Naive B cell (primary cell): ENCODE data around the gene CD300LG. TPM values are rescaled to one million over a fixed set of nuclear protein-coding genes. Genes with fewer than 3 reads are reported as not detected.

Experiments
- ATAC-seq, 2 donors: fragments of 150-1000 bp; cut with Tn5 transposase; 2 replicates each; pipeline ENCODE4 v1.10.0; 2021; ENCODE audit warnings: low read depth in 2 of 2, mild to moderate bottlenecking in 2 of 2, moderate library complexity in 2 of 2
- DNase-seq: peaks from one replicate; pipeline ENCODE4 v3.0.0; 2022
- H3K27ac Mint-ChIP-seq, 6 donors: one replicate each; pipeline ENCODE4 v1.8.0; 2020 to 2022; ENCODE audit warnings: mild to moderate bottlenecking in 6 of 6, mixed read lengths in 6 of 6, moderate library complexity in 5 of 6, inconsistent platforms in 2 of 6
- H3K27me3 Mint-ChIP-seq, 3 donors: one replicate each; pipeline ENCODE4 v1.8.0; 2021 to 2022; ENCODE audit warnings: mixed read lengths in 3 of 3, mild to moderate bottlenecking in 1 of 3
- H3K36me3 Mint-ChIP-seq, 2 donors: one replicate each; pipeline ENCODE4 v1.8.0; 2020 to 2022; ENCODE audit warnings: mixed read lengths in 2 of 2, inconsistent platforms in 1 of 2, mild to moderate bottlenecking in 1 of 2
- H3K4me1 Mint-ChIP-seq, 3 donors: one replicate each; pipeline ENCODE4 v1.8.0; 2020 to 2022; ENCODE audit warnings: mixed read lengths in 3 of 3, inconsistent platforms in 1 of 3, mild to moderate bottlenecking in 1 of 3, moderate library complexity in 1 of 3
- H3K4me3 Mint-ChIP-seq, 8 donors: one replicate each; pipeline ENCODE4 v1.8.0; 2020 to 2022; ENCODE audit warnings: mild to moderate bottlenecking in 8 of 8, mixed read lengths in 8 of 8, moderate library complexity in 8 of 8, inconsistent platforms in 2 of 8
- H3K9me3 Mint-ChIP-seq, 7 donors: one replicate each; pipeline ENCODE4 v1.8.0; 2020 to 2022; ENCODE audit warnings: mixed read lengths in 7 of 7, mild to moderate bottlenecking in 5 of 7, inconsistent platforms in 2 of 7, moderate library complexity in 1 of 7
- polyA plus RNA-seq, 6 donors: library from polyadenylated mRNA; unstranded; fragments of 300-500 nt; fragmentation: Illumina TruSeq; gene quantifications; one replicate each; pipeline ENCODE4 v1.2.3, GENCODE V29; 2021; ENCODE audit warnings: low read depth in 6 of 6

CD300LG gene
- polyA plus RNA-seq, 6 donors from 2014 or later: not detected

DNA sequence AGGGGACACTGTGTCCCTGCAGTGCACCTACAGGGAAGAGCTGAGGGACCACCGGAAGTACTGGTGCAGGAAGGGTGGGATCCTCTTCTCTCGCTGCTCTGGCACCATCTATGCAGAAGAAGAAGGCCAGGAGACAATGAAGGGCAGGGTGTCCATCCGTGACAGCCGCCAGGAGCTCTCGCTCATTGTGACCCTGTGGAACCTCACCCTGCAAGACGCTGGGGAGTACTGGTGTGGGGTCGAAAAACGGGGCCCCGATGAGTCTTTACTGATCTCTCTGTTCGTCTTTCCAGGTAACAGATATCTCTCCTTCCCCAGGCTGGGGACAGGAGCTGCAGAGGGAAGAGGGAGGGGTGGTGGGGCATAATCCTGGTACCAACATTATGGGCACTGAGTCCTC lies 1.6 kb downstream of the CD300LG start:
- ATAC-seq: no peak
- Mint-ChIP-seq H3K27me3 (peaks cover 27 to 73% (median 57%) of the 10 kb centered on the region in 3 donors), H3K4me3 (no peak overlapping the region)

GRCh38 chr17:43849116-43849515 lies 2.1 kb downstream of the CD300LG start:
- ATAC-seq: no peak
- no peak for DNase-seq
- Mint-ChIP-seq H3K4me3 (no peak overlapping the region), H3K27me3 (peaks cover 27 to 78% (median 58%) of the 10 kb centered on the region in 3 donors), H3K36me3 (peaks cover 3 to 6% of the 10 kb centered on the region in 2 donors), H3K4me1 (peaks cover 4 to 6% (median 4%) of the 10 kb centered on the region in 3 donors), H3K9me3 (no peaks in the 10 kb centered on the region), H3K27ac (no peak overlapping the region)

More for the DNA sequence above, 1.6 kb downstream of the CD300LG start:
- Mint-ChIP-seq H3K9me3 (no peaks in the 10 kb centered on the region), H3K27ac (no peak overlapping the region), H3K36me3 (peaks cover 3 to 6% of the 10 kb centered on the region in 2 donors), H3K4me1 (peaks cover 4 to 6% (median 4%) of the 10 kb centered on the region in 3 donors)
- DNase-seq: no peak

DNA sequence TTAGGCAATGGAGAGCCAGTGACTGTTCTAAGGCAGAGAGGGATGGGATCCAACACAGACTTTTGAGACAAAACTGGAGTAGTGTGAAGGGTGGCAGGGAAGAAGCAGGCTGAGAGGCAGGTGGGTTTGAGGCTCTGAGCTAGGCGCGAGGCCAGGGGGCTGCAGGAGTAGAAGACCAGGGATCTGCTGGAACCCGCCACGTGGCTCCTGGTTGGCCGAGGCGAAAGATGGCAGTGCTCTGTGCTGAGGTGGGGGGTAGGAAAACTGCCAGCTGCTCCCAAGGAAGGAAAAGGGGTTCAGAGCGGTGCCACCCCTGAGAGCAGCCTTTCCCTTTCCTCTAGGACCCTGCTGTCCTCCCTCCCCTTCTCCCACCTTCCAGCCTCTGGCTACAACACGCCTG lies 5.6 kb downstream of the CD300LG start:
- Mint-ChIP-seq H3K4me1 (peaks cover 0 to 4% (median 0%) of the 10 kb centered on the region in 3 donors), H3K27ac (no peak overlapping the region), H3K36me3 (peaks cover 3 to 6% of the 10 kb centered on the region in 2 donors), H3K4me3 (no peak overlapping the region), H3K27me3 (peaks cover 21 to 74% (median 64%) of the 10 kb centered on the region in 3 donors), H3K9me3 (peaks cover 0 to 7% (median 0%) of the 10 kb centered on the region in 7 donors)
- DNase-seq (no peak), ATAC-seq (no peak)

DNA sequence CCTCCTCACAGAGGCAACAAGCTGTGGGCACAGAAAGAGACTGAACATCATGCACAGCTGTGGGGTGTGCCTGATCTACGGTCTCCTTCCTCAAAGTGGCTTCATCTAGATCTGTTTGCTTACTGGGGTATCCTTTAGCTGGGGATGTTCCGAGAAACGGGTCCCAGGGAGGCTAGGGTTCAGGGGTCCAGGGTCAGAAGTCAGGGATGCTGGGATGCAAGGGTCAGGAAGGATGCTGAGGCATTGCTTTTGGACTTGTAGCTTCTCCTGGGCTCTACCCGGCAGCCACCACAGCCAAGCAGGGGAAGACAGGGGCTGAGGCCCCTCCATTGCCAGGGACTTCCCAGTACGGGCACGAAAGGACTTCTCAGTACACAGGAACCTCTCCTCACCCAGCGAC lies 6.6 kb downstream of the CD300LG start:
- Mint-ChIP-seq H3K36me3 (peaks cover 3 to 6% of the 10 kb centered on the region in 2 donors), H3K9me3 (peaks cover 0 to 7% (median 0%) of the 10 kb centered on the region in 7 donors), H3K4me1 (peaks cover 0 to 4% (median 0%) of the 10 kb centered on the region in 3 donors), H3K27me3 (peaks cover 18 to 77% (median 68%) of the 10 kb centered on the region in 3 donors), H3K27ac (no peak overlapping the region), H3K4me3 (no peak overlapping the region)
- DNase-seq (no peak), ATAC-seq (no peak)

GRCh38 chr17:43854498-43854897 lies 7.5 kb downstream of the CD300LG start:
- peaks cover 19 to 70% (median 60%) of the 10 kb centered on the region in 3 donors for H3K27me3 Mint-ChIP-seq
- no peak overlapping the region for H3K4me3 Mint-ChIP-seq
- ATAC-seq (no peak), DNase-seq (no peak)
- peaks cover 0 to 4% (median 0%) of the 10 kb centered on the region in 3 donors for H3K4me1 Mint-ChIP-seq
- peaks cover 3 to 6% of the 10 kb centered on the region in 2 donors for H3K36me3 Mint-ChIP-seq
- no peak overlapping the region for H3K27ac Mint-ChIP-seq
- peaks cover 0 to 7% (median 0%) of the 10 kb centered on the region in 7 donors for H3K9me3 Mint-ChIP-seq

DNA sequence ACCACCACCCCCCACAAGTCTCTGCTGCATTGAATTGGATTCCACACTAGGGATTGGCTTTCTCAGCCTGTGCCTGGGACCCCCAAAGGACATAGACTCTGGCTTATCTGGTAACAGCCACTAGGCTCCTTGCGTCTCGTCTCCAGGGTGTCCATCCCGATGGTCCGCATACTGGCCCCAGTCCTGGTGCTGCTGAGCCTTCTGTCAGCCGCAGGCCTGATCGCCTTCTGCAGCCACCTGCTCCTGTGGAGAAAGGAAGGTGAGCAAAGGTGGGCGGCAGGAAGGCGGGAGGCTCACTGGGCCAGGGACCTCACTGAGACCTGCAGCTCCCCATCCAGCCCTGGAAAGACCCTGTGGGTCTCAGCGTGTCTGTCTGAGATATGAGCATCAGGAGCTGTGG lies 8.1 kb downstream of the CD300LG start:
- Mint-ChIP-seq H3K4me3 (no peak overlapping the region), H3K27me3 (peaks cover 19 to 70% (median 54%) of the 10 kb centered on the region in 3 donors), H3K9me3 (peaks cover 0 to 7% (median 0%) of the 10 kb centered on the region in 7 donors), H3K27ac (no peak overlapping the region), H3K36me3 (peaks cover 3 to 6% of the 10 kb centered on the region in 2 donors), H3K4me1 (peaks cover 0 to 4% (median 0%) of the 10 kb centered on the region in 3 donors)
- ATAC-seq: no peak
- DNase-seq: no peak

DNA sequence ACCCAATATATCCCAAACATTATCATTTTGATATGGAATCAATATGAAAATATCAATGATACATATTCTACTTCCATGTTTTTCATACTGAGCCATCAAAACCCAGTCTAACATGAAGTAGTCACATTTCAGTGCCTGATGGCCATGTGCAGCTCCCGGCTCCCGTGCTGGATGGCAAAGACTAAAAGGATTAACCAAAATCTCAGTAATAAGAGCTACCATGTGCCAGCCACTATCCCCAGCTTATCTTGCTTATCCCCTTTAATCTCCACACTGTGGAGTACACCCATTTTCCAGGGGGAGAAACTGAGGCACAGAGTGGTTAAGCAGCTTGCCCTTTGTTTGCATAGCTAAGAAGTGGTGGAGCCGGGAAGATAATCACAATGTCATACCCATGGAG lies 9.2 kb downstream of the CD300LG start:
- H3K27me3 Mint-ChIP-seq: peaks cover 24 to 68% (median 48%) of the 10 kb centered on the region in 3 donors
- no peak overlapping the region for H3K4me3 Mint-ChIP-seq
- DNase-seq (no peak), ATAC-seq (no peak)
- H3K4me1 Mint-ChIP-seq: peaks cover 0 to 4% (median 0%) of the 10 kb centered on the region in 3 donors
- H3K27ac Mint-ChIP-seq: no peak overlapping the region
- peaks cover 0 to 7% (median 0%) of the 10 kb centered on the region in 7 donors for H3K9me3 Mint-ChIP-seq
- peaks cover 3 to 6% of the 10 kb centered on the region in 2 donors for H3K36me3 Mint-ChIP-seq

DNA sequence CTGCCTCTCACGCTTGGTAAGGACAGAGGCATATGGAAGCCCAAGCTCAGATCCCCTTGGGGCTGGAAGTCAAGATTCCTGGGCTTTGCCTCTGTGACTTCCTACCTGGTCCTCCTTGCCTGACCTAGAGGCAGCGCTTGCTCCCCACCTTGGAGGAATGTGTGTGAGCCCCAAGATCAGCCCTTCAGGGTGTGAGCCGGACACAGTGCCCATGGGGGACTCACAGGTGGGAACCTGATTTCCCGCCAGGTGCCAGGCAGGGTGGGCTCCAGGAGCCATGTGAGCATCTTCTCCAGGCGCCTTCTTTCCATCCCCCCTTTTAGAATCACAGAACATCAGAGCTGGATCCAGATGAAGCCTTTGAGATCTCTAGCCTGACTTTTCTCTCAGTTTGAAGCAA lies 10.2 kb downstream of the CD300LG start:
- no peaks in the 10 kb centered on the region for H3K4me1 Mint-ChIP-seq

DNA sequence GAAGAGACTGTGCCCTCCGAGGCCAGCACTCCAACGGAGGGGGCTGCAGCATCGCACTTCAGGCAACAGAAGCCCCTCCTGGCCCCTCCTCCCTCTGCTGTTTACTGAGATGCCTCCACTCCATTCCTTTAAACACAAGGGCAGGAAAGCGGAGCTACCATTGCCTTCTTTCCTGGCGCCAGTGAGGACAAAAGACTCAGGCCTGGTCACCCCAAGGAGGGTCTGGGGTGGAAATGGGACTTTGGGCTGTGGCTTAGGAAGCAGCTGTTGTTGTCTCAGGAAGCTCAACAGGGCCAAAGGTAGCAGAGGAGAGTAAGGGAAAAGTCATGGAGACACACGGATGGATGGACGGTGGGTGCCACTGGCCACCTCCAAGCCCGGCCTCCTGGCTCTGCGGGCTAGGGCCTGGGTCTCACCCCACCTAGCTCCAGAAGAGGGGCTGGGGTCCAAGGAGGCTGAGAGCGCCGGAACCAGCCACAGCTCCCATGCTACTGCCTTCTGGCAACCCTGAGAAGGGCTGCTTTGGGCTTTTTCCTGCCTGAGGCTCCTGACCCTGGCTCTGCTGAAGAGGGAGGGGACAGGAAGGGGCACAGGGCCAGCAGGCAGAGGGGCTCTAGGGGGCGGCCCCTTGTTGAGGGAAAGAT lies 11.1 kb downstream of the CD300LG start:
- DNase-seq (no peak), ATAC-seq (no peak)
- H3K9me3 Mint-ChIP-seq: peaks cover 0 to 7% (median 0%) of the 10 kb centered on the region in 7 donors
- H3K4me1 Mint-ChIP-seq: no peaks in the 10 kb centered on the region
- no peak overlapping the region for H3K4me3 Mint-ChIP-seq
- no peaks in the 10 kb centered on the region for H3K36me3 Mint-ChIP-seq
- peaks cover 16 to 56% (median 29%) of the 10 kb centered on the region in 3 donors for H3K27me3 Mint-ChIP-seq
- H3K27ac Mint-ChIP-seq: no peak overlapping the region

More for the DNA sequence above, 10.2 kb downstream of the CD300LG start:
- ATAC-seq (no peak), DNase-seq (no peak)
- Mint-ChIP-seq H3K27ac (peak overlapping the region in 1 of 6 donors; percentile 75), H3K9me3 (peaks cover 0 to 7% (median 0%) of the 10 kb centered on the region in 7 donors), H3K27me3 (peaks cover 19 to 61% (median 38%) of the 10 kb centered on the region in 3 donors), H3K36me3 (no peaks in the 10 kb centered on the region), H3K4me3 (no peak overlapping the region)

- DNase-seq (no peak), ATAC-seq (no peak)
- H3K36me3 Mint-ChIP-seq: no peaks in the 10 kb centered on the region
- no peak overlapping the region for H3K4me3 Mint-ChIP-seq
- peaks cover 0 to 7% (median 0%) of the 10 kb centered on the region in 7 donors for H3K9me3 Mint-ChIP-seq
- no peaks in the 10 kb centered on the region for H3K4me1 Mint-ChIP-seq
- H3K27ac Mint-ChIP-seq: no peak overlapping the region
- H3K27me3 Mint-ChIP-seq: peaks cover 21 to 45% (median 27%) of the 10 kb centered on the region in 3 donors
These were observed 13.2 kb downstream of the CD300LG start for GRCh38 chr17:43860077-43860725.

DNA sequence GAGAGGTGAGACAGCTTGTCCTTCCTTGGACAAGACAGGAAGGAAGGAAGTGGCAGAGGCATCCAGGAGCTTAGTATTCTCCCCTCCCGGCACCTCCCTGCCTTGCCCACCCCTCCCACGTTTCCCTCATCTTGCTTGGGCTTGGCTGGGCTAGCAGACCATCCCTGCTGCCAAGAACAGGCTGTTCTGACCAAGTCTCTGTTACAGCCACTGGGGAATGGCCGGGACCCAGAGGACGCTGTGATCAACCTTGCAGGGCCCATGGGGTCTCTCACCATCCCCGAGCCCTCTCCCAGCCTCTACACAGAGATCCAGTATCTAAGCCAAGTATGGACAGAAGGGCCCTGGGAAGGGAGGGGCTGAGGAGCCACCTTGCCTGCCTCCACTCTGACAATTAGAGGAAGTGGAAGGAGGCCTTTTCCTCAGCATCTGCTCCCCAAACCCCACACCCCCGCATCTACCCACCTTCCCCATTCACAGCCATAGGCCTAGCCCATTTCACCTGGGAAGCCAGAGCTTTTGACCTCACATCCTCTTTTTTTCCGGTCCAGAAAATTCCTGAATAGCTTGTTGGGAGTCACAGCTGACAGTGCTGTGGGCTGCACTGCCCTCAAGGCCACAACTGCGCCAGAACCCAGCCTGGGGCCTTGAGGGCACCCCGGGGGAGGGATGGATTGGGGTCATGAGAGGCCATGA lies 14.1 kb downstream of the CD300LG start:
- peak overlapping the region in 1 of 8 donors; percentile 56 for H3K4me3 Mint-ChIP-seq
- H3K4me1 Mint-ChIP-seq: no peaks in the 10 kb centered on the region
- ATAC-seq: no peak
- no peak overlapping the region for H3K27ac Mint-ChIP-seq
- H3K36me3 Mint-ChIP-seq: no peaks in the 10 kb centered on the region
- no peak for DNase-seq
- peaks cover 23 to 52% (median 33%) of the 10 kb centered on the region in 3 donors for H3K27me3 Mint-ChIP-seq
- peaks cover 0 to 7% (median 0%) of the 10 kb centered on the region in 7 donors for H3K9me3 Mint-ChIP-seq

- no peak overlapping the region for H3K4me3 Mint-ChIP-seq
- peaks cover 0 to 7% (median 0%) of the 10 kb centered on the region in 7 donors for H3K9me3 Mint-ChIP-seq
These were observed 15.0 kb downstream of the CD300LG start for GRCh38 chr17:43861960-43862359.

More at GRCh38 chr17:43861960-43862359, 15.0 kb downstream of the CD300LG start:
- Mint-ChIP-seq H3K27ac (no peak overlapping the region), H3K36me3 (no peaks in the 10 kb centered on the region), H3K27me3 (peaks cover 27 to 50% (median 28%) of the 10 kb centered on the region in 3 donors), H3K4me1 (no peaks in the 10 kb centered on the region)
- no peak for DNase-seq
- no peak for ATAC-seq
